CD4-positive, alpha-beta T cell treated with Interferon alpha-2 for 1 hour (primary cell): ENCODE measurements around the gene PLXNA4.
"Not testable (repeated sequence)": the region's sequence is repeated elsewhere in the genome, so short reads cannot be mapped to it uniquely, and the experiment has no call there.

ENCODE experiments used
- DNase-seq, 2 donors: peaks; one replicate each; pipeline ENCODE4 v3.0.0-alpha.2; 2020 to 2022

PLXNA4 gene

DNA sequence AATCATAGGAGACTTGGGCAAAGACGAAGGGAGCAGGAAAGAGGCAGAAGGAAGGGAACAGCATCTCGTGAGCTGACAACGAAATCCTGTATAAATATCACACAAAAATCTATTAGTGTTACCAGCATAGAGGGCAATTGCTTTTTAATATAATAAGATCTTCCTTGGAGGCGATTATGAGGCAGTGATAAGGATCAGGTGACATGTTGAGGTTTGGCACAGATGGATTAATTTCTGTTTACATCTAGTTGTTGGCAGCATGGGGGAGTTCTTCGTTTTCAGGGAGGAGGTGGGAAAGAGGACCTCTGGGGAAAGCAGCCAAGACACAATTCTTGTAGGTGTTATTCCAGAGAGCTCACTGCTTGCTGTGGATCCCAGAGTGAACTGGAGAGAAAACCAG is 163.8 kb downstream of the PLXNA4 start:
- DNase-seq, result no peak

DNA sequence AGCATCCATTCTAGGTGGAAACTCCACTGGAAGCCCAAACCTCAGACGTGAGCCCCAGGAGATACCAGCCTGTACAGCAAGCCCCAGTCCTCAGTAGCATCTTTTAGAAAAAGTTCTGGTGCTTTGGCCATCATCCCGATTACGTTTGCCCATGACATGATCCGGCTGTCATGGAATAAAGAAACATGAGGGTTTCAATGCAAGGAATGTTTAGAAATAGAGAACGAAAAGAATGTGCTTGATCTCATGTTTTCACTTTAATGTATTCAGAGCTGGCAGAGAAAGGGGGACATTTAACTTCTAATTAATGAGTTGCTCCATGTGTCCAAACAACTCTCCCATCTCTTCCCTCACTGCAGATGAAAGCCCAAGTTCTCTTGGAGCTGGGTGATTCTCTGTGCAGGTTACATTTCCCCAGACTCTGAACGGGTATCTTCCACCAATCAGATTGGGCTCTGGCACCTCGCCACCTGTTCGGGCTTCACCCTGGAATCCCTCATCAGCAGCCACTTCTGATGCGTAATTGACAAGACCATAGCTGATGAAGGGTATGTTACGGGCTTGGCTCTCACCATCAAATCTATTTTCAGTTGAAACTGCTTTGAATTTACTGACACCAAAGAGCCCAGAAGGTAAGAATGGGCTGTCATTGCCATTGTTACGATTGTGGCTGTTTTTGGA is 165.3 kb downstream of the PLXNA4 start:
- DNase-seq, result no peak

GRCh38 chr7:132410385-132410784 is 165.9 kb downstream of the PLXNA4 start:
- DNase-seq, result no peak

DNA sequence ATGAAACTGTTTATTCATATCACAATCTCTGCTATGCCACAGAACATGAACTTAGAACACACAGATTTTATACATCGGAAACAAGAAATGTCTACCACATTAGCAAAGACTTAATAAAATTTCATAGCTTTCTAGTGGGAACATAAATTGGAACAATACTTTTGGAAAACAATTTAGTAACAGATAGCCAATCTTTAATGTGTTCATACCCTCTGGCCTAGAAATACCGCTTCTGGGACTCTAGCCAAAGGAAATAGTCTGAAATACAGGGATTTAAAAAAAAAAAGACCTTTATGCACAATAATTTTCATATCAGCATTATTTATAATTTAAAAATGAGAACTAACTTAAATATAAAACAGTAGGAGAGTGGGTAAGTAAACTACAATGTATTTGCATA is 168.5 kb downstream of the PLXNA4 start:
- no peak for DNase-seq

DNA sequence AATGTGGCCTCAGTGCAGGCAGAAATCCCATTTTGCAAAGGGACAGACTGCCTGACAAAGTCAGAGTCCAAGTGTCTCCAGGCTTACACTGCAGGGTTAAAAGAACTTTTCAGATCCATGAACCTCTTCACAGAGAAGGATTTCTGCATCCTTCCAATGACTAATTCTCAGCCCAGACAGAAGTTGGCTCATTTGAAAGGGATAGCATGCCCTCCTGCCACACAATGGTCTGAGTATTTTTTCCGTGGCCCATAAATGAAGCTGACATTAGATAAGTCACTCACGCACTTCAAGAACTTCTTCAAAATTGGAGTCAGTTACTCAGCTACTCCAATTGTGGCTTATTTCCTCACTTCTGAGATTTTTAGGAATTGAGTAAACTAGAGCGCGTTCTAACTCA is 170.2 kb downstream of the PLXNA4 start:
- no peak for DNase-seq

- DNase-seq, result no peak
Observed at GRCh38 chr7:132404261-132404660, 172.0 kb downstream of the PLXNA4 start.

DNA sequence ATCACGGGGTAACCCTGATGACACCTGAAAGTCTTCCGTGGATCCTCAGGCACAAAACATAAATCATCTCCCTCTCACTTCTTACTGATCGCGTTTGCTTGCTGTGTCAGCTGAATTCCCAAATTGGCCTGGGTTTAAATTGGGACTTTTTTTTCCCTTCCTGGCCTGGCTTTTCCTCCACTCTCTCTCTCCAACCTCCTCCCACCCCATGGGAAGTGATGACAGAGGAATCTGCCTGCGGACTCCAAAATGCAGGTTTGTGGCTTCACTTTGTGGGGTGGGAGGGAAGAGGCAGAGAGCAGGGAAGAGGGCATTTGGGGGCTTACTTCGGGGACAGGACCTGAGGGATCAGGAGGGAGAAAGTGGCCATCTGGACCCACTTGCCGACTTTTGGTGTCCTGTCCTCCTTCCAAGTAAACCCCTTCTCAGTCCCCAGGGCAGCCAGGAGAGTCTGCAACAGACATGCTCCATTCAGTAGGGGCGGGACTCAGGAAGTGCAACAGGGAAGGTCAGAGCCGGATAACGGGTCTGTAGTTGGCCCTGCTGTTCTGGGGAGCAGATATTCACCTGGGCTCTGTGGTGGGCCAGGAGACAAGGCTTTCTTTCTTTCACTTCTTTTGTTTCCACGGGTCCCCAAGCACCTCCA is 172.7 kb downstream of the PLXNA4 start:
- DNase-seq, result no peak

DNA sequence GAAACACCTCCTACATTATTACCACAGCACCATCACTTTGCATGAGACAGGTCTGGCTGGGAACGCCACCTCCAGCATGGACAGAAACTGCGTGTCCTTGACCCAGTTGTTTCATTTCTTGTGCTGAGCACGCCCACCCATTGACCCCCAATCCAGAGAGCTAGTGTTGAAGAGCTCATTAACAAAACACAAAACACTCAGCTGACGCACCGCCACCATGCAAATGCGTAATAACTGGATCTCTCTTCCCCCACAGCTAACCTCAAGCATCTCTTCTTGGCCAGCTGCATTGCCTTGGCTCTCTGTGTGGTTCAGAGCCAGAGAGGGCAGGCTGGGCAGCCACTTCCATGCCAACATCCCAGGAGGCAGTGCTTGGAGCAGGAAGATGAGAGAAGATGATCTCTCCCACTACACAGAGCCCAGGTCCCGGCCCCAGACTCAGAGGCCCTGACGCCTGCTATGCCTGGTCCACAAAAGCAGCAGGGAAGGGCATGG is 173.5 kb downstream of the PLXNA4 start:
- no peak for DNase-seq

GRCh38 chr7:132402096-132402495 is 174.2 kb downstream of the PLXNA4 start:
- DNase-seq, result no peak

- DNase-seq, result no peak
Observed at GRCh38 chr7:132400561-132401142, 175.6 kb downstream of the PLXNA4 start.

DNA sequence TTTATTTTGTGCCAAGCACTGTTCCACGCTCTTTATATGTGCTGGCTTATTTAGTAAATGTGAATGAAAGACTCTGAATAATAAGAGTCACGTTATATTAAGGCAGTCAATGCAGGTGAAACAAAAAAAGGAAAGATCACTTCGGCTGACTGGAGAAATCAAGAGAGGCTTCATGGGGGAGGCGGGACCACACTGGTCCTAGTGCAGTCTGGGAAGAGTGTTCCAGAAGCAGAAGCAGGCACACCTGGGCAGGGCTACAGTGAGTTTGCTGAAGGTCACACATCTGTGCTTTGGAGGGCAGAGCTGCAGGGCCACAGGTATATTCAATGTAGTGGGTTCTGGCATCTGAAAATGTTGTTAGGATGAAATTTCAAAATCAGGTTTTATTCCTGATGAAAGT is 176.9 kb downstream of the PLXNA4 start:
- no peak for DNase-seq

DNA sequence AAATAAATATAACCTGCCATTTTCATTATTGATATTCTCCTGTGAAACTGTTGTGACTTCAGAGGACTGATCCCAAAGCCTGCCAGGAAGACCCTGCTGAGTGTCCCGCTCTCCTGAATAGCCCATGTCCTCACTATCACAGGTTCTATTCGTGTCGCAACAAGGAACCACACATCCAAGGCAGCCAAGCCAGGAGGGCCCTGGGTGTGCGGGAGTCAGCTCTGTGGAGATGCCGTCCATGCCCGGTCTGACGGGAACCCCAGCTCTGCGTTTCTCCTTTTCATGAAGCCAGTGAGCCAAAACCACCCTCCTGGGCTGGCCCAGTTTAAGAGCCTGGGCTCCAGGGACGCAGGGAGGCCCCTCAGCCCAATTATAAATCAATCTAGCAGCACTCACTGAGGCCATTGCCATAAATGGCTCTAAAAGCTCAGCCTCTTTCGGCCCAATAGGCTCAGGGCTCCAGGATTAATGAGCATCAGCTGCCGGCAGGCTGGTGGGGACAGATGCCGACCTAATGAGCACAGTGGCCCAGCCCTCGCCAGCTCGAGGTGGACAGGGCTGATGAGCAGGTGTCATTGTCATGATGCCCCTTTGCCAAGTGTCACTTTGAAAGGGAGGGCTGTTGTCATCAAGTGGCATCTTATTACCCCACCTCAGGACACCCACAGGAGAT is 177.9 kb downstream of the PLXNA4 start:
- no peak for DNase-seq

DNA sequence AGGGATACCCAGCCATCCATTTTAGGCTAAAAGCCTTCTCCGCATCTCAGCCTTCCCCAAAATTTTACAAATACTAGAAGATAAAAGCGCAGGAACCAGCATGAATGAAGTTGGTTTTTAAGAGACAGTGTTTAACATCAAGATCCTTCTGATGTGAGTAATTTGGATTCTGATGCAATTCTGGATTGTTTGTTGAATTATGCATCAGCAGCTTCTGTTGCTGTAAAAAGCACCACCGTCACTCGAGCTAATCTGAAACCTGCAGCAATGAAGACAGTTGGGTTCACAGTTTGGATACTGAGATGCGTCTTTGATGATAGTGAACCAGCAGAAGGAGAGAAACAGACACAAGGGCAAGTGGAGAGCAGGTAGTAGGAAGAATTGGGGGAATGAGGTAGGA is 179.2 kb downstream of the PLXNA4 start:
- no peak for DNase-seq

DNA sequence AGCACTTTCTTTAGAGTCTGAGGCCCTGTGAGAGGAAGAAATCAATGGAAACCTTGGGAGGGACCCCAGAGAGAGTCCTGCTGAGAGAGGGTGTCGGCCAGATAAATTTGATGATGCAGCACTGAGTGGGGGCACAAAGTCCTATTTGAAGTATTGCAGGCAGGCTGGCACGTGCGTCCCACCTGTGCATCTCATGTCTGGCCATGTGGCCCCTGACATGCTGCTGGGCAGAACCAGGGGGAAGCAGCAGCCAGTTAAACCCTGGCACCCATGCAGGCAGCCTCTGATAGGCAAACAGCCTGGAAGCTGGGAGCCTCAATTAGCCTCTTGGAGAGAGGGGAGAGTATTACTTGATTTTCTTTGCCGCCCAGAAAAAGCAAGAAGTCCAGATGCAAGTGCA is 180.9 kb downstream of the PLXNA4 start:
- DNase-seq, result no peak

DNA sequence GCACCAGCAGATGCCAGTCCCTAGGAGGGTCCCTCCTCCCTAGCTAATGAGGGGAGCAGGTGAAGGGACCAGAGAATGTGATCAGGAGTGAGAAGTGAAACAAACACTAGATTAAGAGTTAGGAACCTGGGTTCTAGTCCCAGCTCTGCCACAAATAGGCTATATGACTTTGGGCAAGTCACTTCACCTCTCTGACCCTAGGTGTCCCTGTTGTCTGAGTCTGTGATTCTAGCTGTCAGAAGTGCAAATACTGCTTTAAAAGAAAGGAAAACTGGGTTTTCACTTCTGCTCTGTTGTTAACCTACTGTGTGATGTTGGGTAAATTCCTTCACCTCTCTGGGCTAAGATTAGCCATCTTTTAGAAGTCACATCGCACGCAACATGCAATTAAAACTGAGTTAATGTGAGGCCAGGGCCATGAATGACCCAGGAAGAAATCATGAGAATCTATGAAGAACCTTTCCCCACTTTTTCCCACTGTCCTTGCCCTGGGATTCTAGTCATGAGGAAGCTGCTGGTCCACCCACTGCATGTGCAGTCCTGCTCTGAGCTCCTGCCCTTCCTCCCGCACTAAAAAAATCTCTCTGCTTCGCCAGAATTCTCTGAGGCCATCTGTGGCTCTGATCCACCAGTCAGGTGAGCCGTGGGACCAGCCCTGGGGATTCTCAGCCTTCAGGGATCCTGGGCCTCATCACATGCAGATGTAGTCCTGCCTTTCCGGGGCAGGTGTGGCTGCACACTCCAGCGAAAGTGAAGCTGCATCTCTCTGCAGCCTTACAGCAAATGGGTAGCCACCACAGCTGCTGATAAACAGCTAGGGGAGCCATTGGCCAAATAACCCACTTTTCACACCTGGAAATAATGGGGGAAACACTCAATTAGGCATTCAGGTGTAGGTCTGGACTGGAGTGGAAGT is 181.7 kb downstream of the PLXNA4 start:
- DNase-seq, result peak; percentile 24 to 64

DNA sequence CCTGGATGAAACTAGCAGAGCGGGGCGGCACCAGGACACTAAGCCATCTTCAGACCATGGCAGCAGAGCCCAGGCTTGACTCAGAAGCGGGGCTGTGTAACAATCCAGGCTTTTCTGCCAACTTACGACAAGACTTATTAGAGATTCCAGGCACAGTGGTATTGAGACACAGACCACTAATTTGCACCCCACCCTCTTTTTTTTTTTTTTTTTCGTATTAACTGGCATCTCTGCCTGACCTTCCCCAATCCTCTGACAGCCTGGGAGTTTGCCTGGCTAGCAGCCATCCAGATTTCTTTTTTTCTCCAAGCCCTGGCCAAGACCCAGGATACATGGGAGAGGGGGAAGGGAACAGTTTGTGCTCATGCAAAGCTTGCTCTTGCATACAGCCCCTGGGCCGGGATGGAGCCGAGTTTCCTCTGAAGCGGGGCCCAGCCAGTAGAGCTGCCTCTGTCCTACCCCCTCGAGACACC is 182.4 kb downstream of the PLXNA4 start:
- DNase-seq, result no peak

DNA sequence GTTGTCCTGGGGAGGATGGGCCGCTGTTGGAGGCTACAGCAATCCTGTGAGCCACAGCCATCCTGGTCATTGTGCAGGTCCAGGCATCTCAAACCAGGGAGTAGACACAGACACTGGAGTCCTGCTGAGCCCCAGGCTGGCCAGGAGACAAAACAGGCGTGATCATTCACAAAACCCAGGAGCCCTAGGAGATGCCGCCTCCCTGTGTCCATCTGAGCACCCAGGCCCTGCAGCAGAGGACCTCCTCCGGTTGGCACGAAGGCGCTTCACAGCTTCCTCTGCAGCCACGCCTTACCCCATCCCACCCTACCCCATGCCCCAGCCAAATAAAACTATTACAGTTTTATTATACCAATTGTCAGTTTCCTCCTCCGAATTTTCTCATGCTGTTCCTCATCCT is 183.6 kb downstream of the PLXNA4 start:
- DNase-seq, result no peak

DNA sequence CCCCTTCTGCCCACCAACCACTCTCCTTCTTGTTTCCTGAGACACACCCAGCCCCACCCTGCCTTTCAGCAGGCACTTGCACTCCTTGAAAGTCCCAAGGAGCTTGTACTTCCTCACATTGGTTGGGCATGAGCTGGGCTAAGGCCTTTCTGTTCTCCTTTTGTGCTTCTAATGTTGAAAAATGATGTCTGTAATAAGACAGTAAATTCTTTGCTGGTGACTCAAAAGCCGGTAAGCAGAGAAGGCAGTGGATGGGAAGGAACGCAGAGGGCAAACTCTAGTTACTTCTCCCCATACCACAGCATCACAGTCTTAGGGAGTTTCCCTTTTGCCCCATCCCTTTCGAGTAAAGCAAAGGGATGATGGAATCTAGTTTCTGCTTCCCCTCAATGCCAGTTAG is 185.6 kb downstream of the PLXNA4 start:
- DNase-seq, result peak; percentile 22 to 24

DNA sequence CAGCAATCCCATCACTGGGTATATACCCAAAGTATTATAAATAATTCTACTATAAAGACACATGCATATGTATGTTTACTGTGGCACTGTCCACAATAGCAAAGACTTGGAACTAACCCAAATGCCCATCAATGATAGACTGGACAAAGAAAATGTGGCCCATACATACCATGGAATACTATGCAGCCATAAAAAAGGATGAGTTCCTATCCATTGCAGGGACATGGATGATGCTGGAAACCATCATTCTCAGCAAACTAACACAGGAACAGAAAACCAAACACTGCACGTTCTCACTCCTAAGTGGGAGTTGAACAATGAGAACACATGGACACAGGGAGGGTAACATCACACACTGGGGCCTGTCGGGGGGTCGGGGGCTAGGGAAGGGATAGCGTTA is 186.2 kb downstream of the PLXNA4 start:
- not testable (repeated sequence) for DNase-seq

GRCh38 chr7:132388688-132389087 is 187.6 kb downstream of the PLXNA4 start:
- no peak for DNase-seq

GRCh38 chr7:132387596-132387995 is 188.7 kb downstream of the PLXNA4 start:
- no peak for DNase-seq

DNA sequence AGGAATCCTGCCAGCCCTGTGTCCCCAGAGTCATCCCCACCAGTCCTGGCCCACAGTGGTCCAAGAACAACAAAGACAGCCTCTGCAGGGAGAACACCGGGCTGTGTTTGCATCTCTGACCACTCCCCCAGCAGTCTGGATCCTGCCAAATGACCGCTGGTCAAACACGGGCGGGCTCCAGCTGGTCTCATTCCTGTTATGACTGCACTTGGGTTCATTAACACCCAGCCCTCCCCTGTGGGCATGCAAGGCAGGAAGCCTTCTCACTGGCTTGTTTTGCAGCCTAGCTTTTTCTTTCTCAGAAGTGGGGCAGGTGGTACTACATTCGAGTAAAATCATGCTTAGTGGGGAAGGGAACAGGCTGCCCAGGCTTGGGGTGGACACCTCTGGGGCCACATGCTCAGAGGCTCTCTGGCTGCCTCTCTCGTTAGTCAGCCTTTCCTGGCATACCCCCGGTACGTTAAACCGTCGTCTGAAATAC is 190.0 kb downstream of the PLXNA4 start:
- no peak for DNase-seq
